SIG-M5 (cell line): ENCODE data around the gene ALDH3A1.

Source experiments
- DNase-seq: peaks from one replicate; lab custom pipeline; 2025; lab: John Stamatoyannopoulos, UW

Gene ALDH3A1

DNA sequence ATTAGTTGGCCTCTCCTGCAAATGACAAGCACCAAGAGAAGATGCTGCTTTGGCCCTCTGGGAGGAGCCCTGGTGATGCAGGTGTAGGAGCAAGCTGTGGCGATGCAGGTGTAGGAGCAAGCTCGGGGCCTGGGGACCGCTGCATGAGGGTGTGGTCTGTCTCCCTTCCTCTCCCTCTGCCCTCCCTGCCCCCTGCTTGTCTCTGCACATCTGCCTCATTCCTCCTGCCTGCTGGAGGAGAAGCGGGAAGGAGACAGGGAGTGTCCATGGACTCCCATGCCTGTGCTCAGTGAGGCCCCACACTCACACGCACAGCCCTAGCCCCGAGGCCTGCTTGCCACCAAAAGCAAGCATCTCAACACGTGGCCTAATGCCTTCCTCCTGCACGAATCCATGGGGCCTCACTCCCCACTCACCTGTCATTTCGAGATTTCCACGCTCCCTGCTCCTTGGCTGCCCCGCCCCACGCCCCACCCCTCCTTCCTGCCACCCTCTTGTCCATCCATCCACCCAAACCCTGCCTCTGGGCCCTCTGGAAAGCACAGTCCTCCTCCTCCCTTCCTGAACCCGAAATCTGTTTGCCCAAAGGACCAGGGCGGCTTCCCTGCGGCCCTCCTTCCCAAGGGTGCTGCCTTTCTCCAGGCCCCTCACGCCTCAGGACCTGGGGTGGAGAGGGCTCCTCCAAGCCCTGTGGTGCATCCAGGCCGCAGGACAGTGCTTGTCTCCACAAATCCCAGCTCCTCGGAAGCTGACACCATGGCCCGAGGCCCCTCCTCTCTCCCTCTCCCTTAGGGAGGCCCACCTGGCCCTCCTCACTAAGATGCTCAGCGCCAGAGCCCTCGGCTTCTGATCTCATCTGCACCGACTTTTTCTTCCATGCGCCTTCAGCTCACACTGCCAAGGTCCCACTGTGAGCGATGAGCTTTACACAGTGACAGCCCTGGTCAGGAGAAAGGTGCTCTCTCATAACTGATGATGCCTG is 11.8 kb upstream of the ALDH3A1 start:
- no peak for DNase-seq

DNA sequence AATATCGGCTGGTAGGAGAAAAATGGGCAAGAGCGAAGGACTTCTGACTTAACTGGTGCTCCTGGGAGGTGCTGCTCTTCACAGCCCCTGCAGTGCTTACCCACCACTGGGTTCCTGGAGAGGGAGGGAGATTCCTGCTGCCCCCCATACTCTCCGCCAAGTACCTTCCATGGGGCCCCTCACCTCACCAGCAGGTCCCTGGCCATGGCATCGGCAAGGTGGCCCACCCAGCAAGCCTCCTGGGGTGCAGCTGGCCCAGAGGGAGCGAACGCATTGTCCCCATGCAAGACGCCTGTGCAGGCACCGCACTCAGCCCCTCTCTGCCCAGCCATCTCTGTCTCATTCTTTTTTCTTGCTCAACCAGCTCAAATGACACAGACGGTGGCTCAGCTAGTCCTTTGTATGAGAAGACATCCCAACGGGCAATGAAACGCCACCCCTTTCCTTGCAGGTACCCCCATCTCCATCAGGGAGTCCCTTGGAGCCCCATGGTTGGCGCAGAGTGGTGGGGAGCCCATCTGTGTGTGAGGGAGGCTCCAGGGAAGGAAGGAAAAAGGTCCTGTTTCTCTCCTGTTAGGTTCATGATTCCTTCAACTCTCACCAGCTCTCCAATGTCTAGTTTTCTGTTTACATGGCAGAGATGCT is 9.6 kb upstream of the ALDH3A1 start:
- no peak for DNase-seq

DNA sequence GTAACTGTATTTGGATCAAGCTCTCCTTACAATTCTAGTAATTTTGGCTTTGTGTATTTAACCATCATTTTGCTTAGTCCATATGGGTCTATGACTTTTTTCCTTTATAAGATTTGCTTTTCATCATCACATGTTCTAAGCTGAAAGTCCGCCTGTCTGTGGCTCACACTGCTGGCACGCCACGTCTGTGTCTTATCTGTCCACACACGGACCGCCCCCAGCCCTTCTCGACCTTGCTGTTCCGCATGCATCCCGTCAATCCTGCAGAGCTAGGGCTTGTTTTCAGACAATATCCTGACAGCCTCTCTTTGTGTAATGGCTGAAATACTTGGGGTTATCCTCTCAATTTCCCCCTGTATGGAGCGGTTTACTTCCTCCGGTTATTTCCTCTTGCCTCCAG is 8.4 kb upstream of the ALDH3A1 start:
- no peak for DNase-seq

DNA sequence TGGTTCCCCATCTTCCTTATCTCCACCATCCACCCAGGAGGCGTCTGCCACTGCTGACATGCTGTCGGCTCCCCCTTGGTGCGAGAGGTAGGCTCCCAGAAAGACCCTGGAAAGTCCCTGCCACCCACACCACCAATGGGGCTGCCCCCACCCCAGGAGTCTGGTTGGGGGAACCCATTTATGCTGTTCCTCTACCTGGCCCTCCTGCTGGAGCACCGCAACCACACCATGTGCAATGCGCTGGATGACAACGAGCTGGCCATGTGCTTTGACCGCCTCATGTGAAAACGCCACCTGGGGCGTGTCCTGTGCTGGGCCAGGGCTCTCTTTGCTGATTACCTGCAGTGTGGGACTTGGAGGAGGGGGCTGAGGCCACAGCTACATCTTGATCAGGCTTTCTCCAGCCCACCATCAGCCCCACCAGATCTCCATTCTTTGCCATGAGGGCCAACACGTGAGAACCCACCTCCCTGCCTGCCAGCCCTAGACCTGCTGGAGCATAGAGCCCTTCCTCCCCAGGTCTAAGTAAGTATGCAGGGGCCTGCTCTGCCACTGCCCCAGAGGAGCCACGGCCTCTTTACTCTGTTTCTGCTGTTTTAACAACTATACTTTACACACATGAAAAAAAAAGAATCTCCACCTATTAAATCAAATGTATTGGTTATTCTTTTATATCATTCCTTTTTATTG is 7.9 kb upstream of the ALDH3A1 start:
- DNase-seq: no peak

DNA sequence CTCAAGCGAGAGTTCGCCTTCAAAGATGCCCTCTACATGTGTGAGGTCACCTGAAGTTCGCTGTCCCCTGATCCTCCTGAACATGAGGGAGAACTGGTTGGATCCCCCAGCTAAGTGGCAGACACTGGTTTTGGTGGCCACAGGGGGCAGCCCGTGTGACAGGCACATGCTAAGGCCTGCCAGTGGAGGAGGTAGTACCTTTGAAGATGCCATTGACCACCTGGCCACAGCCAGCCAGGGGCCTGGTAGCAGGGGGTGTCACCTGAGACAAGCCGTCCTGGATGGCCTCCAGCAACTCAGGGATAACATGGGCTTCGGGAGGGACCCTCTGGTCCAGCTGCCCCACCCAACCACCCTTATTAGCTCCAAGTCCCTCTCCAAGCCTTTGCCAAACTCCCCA is 7.3 kb upstream of the ALDH3A1 start:
- no peak for DNase-seq

DNA sequence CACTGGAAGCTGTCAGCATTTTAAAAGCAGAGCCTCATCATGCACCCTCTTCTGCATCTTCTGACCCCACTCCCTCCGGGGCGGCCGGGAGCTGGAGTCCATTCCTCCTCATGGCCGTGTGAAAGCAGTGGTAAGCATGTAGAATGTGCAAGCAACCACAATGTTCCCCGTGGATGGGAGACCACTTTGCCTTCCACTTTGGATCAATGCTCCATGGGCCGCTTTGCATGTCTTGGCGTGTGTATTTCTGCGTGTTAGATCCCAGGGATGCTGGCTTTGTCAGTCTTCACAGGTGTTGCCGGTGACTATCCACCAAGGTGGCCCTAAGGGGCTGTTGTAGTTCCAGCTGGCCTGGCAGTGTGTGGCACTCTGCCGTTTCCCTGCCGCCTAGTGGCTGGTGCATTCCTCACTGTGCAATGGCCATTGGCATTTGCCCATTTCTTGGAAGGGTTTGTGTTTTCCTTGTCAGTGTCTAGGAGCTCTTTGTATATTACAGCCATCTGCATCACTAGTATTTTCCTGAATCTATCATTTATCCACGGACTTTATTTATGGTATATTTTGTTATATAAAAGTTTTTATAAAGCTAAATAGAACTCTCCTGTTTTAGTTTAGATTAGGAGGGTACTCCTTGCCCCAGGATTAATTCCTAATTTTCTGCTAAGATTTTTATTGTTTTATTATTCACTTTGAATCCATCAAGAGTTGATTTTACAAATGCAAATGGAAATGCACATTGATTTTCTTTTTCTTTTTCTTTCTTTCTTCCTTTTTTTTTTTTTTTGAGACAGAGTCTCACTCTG is 5.8 kb upstream of the ALDH3A1 start:
- no peak for DNase-seq

DNA sequence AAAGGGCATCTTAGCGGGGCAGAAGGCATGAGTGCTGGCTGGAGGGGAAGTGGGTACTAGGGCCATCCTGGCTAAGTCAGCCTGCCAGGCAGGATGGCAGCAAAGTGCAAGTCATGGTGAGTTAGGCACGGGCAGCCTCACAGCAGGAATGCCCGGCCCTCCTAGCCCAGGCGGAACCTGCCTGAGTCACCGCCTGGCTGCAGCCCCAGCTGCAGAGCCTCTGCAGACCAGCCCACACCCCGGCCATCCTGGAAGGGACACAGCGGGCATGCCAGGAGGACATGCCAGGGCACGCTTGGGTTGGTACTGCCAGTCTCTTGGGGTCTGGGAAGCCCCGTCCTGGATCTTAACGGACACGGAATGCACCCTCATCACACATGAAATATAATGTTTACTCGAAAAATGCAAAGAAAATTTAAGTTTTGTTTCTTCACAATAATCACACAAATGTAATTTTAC is 5.0 kb upstream of the ALDH3A1 start:
- DNase-seq: no peak

DNA sequence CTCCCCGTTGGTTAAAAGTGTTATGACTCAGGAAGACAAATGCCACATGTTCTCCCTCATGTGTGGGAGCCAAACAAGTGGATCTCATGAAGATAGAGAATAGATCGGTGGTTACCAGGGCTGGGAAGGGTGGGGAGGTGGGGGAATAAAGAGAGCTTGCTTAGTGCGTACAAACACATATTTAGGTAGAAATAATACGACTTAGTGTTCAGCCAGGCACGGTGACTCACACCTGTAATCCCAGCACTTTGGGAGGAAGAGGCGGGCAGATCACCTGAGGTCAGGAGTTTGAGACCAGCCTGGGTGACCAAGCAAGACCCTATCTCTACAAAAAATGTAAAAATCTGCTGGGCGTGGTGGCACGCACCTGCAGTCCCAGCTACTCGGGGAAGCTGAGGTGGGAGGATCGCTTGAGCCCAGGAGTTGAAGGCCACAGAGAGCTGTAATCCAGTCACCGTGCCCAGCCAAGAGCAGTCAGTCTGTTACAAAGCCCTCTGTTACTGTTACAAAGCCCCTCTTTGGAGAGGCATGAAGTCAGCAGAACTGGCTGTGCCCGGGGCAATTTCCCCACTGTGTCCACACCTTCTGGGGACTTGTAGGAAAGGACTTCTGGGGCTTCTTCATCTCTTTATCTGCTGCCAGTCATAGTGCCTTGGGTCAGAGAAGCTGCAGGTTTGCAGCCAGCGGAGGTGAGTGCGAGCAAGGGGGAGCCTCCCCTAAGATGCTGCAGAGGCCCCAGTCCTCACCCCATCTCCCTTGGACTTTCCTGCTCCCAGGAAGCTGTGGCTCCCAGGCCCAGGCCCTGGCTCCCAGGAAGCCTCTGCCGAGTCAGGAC is 4.3 kb upstream of the ALDH3A1 start:
- no peak for DNase-seq

DNA sequence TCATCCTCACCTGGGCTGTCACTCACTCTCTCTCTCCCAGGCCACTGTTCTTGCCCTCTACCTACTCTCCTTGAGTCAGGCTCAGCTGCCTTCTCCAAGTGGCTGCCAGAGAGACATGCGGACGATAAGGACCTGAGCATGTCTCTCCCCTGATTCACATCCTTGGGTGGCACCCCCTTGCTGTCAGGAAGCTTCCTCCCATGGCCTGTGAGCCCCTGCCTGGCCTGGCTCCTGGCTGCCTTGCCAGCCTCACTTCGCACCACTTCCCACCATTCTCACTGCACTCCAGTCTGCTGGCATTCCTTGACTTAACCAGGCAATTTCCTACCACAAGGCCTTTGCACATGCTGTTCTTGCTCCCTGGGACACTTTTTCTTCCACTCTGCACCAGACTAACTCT is 2.7 kb upstream of the ALDH3A1 start:
- DNase-seq: no peak

DNA sequence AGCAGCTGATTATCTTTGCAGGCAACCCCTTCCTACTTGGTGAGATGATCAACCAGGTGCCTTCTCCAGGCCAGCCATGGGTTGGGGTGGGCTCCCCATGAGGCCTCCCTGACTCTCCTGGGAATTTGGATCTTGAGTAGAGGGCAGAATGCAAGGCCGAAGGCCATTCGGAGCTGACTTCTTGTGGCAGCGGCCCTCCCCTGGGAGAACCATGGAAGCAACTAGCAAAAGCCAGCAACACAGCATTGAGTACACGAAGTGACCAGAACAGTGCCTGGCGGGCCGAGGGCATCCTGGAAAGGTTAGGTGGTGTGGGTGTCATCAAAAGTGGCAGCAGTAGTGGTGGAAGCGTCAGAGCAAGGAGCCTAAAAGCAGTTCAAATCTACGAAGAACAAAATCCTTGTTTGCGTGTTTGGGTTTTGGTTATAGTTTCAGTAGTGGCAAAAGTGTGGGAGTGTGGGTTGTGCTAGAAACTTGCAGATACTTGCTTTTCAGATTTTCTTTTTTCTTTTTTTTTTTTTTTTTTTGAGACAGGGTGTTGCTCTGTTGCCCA is 2.0 kb upstream of the ALDH3A1 start:
- DNase-seq: no peak

DNA sequence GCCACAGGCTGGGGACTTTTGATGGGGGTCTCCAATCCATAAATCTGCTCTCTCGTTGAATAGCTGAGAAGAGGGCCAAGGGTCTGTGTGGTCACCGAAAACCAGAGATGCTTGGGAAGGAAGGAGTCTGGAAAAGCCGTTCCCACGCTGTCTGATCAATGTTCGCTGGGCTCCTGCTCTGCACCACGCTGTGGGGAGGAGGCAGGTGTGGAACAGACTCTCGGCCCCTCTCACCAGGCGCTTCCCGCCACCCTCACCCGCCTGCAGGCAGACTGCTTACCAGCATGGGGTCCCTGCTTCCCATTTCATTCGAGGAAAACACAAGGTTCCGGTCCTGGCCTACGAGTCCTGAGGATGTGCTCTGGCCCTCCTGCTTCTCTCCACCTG is 702 bp upstream of the ALDH3A1 start:
- DNase-seq: no peak

DNA sequence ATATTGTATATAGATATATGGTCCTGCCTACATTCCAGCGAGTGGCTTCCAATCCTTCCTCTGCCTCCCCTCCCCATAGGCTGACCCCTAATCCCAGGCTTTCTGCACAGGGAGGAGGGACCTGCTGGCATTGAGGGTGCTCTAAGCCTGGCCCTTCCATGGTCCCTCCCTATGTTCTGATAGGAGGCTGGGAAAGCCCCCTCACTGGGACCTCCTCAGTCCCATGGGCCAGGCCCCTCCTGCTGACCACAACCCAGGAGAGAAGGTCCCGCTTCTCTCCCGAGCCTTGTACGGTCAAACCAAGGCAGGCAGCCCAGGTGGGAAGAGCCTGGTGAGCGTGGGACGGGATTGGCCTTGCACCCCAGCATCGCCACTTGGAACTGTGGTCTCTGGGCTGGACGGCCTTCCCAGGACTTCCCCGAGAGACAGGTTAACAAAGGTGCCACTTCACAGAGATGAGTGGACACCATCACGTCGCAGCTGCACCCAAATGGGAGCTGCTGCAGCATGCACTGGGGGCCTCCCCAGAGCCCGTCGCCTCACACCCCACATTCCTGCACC is 859 bp downstream of the ALDH3A1 start:
- DNase-seq: no peak

DNA sequence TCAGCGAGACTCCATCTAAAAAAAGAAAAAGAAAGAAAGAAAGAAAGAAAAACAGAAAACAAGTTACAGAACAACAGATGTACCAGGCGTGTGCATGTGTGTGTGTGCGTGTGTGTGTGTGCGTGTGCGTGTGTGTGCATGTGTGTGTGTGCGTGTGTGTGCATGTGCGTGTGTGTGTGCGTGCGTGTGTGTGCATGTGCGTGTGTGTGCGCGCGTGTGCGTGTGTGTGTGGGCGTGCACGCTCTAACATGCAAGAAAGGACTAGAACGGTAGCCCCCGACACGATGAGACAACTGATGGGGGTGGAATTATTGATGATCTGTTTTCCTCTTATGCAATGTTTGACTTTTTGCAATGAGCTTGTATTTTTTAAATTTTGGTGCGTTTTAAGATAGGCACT is 1.6 kb downstream of the ALDH3A1 start:
- DNase-seq: no peak

DNA sequence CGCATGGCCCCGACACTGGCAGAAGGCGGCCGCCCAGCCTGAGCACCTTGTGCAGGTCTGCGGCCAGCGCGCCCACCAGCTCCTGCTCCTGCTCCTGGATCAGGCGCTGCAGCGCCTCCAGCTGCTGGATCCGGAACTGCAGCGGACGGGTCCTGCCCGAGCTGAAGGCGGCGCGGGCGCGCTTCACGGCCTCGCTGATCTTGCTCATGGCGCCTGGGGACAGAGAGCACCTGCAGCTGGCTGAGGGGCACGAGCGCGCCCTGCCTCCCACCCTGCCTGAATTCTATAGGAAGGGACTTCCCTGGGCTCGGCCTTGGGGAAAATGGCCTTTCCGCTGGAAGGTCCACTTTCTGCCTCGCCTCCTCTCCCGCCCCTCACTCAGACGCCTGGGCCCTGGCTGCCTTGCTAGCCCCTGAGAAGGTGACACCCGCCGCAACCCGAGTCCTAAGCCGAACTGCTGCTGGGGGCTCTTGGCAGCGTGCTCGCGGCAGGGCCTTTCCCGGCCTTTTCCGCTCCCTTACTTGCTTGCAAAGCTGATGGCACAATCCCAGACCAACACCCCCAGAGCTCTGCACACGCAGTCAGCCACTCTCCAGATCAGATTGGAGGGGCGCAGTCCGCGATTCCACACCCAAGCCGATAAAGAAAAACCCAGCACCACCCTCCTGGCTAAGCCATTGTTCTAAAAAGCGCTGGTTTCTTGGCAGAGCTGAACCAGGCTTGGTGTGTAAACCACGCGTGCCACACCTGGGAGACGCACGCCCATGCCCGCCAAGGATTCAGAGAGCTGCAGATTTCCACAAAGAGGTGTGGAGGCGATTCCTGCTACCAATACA is 3.0 kb downstream of the ALDH3A1 start:
- DNase-seq: no peak

DNA sequence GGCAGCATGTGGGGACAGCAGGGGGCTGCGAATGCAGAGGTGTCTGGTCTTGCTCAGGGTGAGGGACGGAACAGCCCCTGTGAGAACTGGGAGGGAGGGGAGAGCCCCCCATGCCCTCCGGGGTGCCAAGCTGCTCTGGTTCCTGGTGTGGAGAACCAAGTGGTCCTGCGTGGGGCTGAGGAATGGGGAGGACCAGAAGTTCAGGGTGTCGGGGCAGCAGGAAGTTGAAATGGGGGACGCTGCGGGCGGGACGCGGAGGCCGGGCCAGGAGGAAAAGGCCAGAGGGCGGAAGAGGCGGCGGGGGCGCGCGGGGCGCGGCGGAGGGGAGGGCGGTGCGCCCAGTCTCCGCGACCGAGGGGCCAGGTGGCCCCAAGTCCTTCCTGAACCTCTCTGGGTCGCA is 3.6 kb downstream of the ALDH3A1 start:
- DNase-seq: no peak

DNA sequence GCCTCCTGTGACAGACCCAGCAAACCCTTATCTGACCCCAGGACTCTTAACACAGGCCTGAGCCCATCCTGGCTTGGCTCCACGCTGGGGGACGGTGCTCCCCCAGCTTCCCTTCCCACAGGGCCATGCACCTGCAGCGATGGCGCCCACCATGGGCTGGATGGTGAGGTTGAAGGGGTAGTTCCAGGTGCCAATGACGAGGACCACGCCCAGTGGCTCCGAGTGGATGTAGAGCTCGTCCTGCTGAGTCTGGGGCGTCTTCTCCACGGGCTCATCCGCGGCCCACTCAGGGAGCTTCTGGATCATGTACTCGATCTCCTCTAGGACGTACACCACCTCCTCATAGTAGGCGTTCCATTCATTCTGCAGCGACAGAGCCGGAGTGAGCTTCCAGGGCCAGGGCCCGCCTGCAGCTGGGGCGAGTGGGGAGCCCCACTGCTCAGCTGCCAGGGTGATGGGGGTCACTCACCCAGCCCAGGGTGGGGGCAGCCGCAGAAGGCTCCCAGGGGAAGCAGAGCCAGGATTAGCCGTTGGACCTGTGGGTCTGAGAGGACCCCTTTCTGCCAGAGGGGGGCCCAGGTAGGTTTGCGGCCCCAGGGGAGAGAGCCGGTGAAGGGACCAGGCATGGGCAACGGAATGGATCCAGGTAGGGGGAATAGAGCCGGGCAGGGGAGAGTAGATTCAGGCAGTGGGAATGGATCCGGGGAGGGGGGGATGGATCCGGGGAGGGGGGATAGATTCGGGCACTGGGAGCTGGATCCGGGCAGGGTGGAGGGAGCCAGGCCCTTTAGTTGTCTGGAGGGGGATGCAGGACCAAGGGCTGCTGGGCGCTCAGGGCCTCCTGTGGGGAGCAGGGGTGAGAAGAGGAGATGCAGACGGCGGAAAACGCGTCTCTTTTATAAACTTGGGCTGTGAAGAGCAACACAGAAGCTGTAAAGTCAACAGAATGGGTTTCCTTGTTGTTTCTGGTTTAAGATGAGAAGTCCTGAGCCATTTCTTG is 4.7 kb downstream of the ALDH3A1 start:
- DNase-seq: no peak

DNA sequence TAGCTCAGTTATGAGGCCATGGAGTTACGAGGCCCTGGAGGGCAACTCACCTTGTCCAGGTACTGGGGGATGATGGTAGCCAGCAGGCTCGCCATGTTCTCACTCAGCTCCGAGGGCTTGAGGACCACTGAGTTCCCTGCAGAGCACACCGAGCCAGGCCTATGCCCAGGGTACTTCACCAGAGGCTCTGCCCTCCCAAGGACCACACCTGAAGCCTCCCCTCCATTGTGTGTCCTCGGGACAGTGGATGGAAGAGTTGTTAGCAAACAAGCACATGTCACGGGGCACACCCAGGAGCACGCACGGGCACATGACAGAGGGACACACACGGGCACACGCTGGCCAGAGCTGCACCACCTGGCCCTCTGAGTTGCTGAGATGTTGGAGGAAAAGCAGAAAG is 5.6 kb downstream of the ALDH3A1 start:
- DNase-seq: no peak

DNA sequence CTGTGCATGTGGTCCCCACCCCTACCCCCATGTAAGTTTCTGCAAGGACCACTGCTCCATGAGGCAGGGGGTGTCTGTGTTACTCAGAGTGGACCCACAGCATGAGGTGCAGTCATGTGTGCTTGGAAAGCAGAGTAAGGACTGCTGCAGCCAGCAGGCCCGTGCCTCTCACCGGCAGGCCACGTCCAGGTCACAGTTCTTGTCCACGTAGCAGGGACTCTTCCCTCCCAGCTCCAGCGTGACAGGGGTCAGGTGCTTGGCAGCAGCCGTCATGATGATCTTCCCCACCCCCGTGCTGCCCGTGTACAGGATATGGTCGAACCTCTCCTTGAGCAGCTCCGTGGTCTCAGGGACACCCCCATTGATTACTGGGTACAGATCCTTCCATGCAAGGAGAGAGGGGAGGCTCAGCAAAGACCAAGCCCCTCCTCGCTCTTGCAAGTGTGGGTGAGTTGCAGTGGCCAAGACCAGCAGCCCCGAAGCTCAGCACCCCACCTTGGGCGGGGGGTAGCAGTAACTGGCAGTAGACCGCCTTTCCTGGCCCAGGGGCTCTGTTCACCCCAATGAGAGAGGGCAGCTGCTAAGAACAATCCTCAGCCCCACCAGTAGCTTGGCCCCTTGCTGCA is 6.2 kb downstream of the ALDH3A1 start:
- DNase-seq: no peak
